Measurements from ENCODE around the gene QKI. TPM values are rescaled to one million over a fixed set of nuclear protein-coding genes. Genes with fewer than 3 reads are reported as not detected.

QKI gene
- total and polyA plus RNA-seq, 2 donors (not counting 3 experiments of a cell fraction or from before 2014, with no cell fraction given): 178 to 232 TPM

GRCh38 chr6:163394659-163395058, 19.9 kb upstream of the QKI start:
- H3K9me1 ChIP-seq (replicated peaks; ENCODE audit: control insufficient read depth, extremely low read depth, insufficient read depth, low read length): no peaks in the 10 kb centered on the region
- H3K9ac ChIP-seq (replicated peaks; ENCODE audit: extremely low read depth, insufficient read depth, low read length): no peak overlapping the region
- H3K27ac ChIP-seq (ENCODE audit: insufficient read depth, low read depth, low read length): no peak overlapping the region
- FAIRE-seq (no peak), DNase-seq (ENCODE audit: low read depth, low spot score) (no peak)
- H3K36me3 ChIP-seq (ENCODE audit: control insufficient read depth in 2 of 2, extremely low read depth in 1 of 2, insufficient read depth in 2 of 2, low read length in 2 of 2): no peaks in the 10 kb centered on the region
- no peaks in the 10 kb centered on the region for H4K20me1 ChIP-seq (replicated peaks; ENCODE audit: control insufficient read depth, extremely low read depth, insufficient read depth, low read length)
- dilution Hi-C loops (cut with MboI; ENCODE audit: extremely low pct_ligation_motif_present, low sequenced_read_pairs): no loop called here
- no peak overlapping the region for H3K4me2 ChIP-seq (ENCODE audit: insufficient read depth, low read length)
- H3K4me3 ChIP-seq (replicated peaks in 1 of 3; ENCODE audit: insufficient read depth in 1 of 3, low read depth in 1 of 3, low read length in 3 of 3): no peak overlapping the region
- intact Hi-C loops (cut with micrococcal nuclease): loop anchor here (2.0 kb wide), 1 partner anchor 18 kb away; no protein-coding TSS in a partner anchor
- peaks cover 20% of the 10 kb centered on the region for H3K4me1 ChIP-seq (ENCODE audit: control insufficient read depth, extremely low read depth, insufficient read depth, low read length)
- TF ChIP-seq CTCF (IDR thresholded peaks at IDR 0.05; ENCODE audit: extremely low read depth in 1 of 2, insufficient read depth in 1 of 2, low read depth in 1 of 2, low read length in 2 of 2): no peak
- TF ChIP-seq FOS (IDR thresholded peaks at IDR 0.05; ENCODE audit: borderline replicate concordance, insufficient read depth, low read length): no peak
- TF ChIP-seq POLR2A (IDR thresholded peaks at IDR 0.05; ENCODE audit: low read depth, low read length): no peak
- no peaks in the 10 kb centered on the region for H3K27me3 ChIP-seq (ENCODE audit: control insufficient read depth in 2 of 2, insufficient read depth in 2 of 2, low read length in 2 of 2)
- no TSS peak for BruUV-seq (replicated peaks)
- no peaks in the 10 kb centered on the region for H3K9me3 ChIP-seq (replicated peaks; ENCODE audit: control insufficient read depth, insufficient read depth, low read length)
- no peaks in the 10 kb centered on the region for H3K79me2 ChIP-seq (ENCODE audit: control insufficient read depth, insufficient read depth, low read length)
- ChIA-PET POLR2A (no interaction called here), CTCF (interaction anchor here (0.6 to 1.4 kb wide), 3 partner anchors 10 to 317 kb away, joined by 4 to 5 read pairs (median 4); no protein-coding TSS in a partner anchor)
- no peak overlapping the region for H2AFZ ChIP-seq (ENCODE audit: low read depth, low read length)

GRCh38 chr6:163395122-163395830, 19.2 kb upstream of the QKI start:
- dilution Hi-C loops (cut with MboI; ENCODE audit: extremely low pct_ligation_motif_present, low sequenced_read_pairs): no loop called here
- intact Hi-C loops (cut with micrococcal nuclease): loop anchor here (2.0 kb wide), 1 partner anchor 18 kb away; no protein-coding TSS in a partner anchor
- Histone ChIP-seq H2AFZ (ENCODE audit: low read depth, low read length) (no peak overlapping the region), H3K4me3 (replicated peaks in 1 of 3; ENCODE audit: insufficient read depth in 1 of 3, low read depth in 1 of 3, low read length in 3 of 3) (no peak overlapping the region), H3K9me3 (replicated peaks; ENCODE audit: control insufficient read depth, insufficient read depth, low read length) (no peaks in the 10 kb centered on the region), H3K4me1 (ENCODE audit: control insufficient read depth, extremely low read depth, insufficient read depth, low read length) (peaks cover 20% of the 10 kb centered on the region), H3K36me3 (ENCODE audit: control insufficient read depth in 2 of 2, extremely low read depth in 1 of 2, insufficient read depth in 2 of 2, low read length in 2 of 2) (no peaks in the 10 kb centered on the region), H4K20me1 (replicated peaks; ENCODE audit: control insufficient read depth, extremely low read depth, insufficient read depth, low read length) (no peaks in the 10 kb centered on the region), H3K79me2 (ENCODE audit: control insufficient read depth, insufficient read depth, low read length) (no peaks in the 10 kb centered on the region), H3K9ac (replicated peaks; ENCODE audit: extremely low read depth, insufficient read depth, low read length) (no peak overlapping the region), H3K27ac (ENCODE audit: insufficient read depth, low read depth, low read length) (no peak overlapping the region), H3K4me2 (ENCODE audit: insufficient read depth, low read length) (no peak overlapping the region), H3K9me1 (replicated peaks; ENCODE audit: control insufficient read depth, extremely low read depth, insufficient read depth, low read length) (no peaks in the 10 kb centered on the region), H3K27me3 (ENCODE audit: control insufficient read depth in 2 of 2, insufficient read depth in 2 of 2, low read length in 2 of 2) (no peaks in the 10 kb centered on the region)
- CTCF ChIA-PET: no interaction called here
- DNase-seq (ENCODE audit: low read depth, low spot score) (no peak), FAIRE-seq (no peak)
- TF ChIP-seq JUN (IDR thresholded peaks at IDR 0.05; ENCODE audit: borderline replicate concordance, insufficient read depth, insufficient read length, low read depth) (no peak), POLR2A (IDR thresholded peaks at IDR 0.05; ENCODE audit: low read depth, low read length) (no peak), POLR2AphosphoS5 (IDR thresholded peaks at IDR 0.05; ENCODE audit: insufficient read depth, low read depth, low read length) (no peak), FOS (IDR thresholded peaks at IDR 0.05; ENCODE audit: borderline replicate concordance, insufficient read depth, low read length) (no peak), CTCF (IDR thresholded peaks at IDR 0.05; ENCODE audit: extremely low read depth in 1 of 2, insufficient read depth in 1 of 2, low read depth in 1 of 2, low read length in 2 of 2) (no peak), GATA2 (IDR thresholded peaks at IDR 0.05; ENCODE audit: insufficient read depth, insufficient read length, low read depth, low read length) (no peak), MAX (IDR thresholded peaks at IDR 0.05; ENCODE audit: insufficient read depth, insufficient read length) (no peak), MYC (IDR thresholded peaks at IDR 0.05; ENCODE audit: low read depth, low read length) (no peak), EZH2 (IDR thresholded peaks at IDR 0.05; ENCODE audit: borderline replicate concordance, low read depth, low read length, severe bottlenecking) (no peak)
- POLR2A ChIA-PET: no interaction called here
- BruUV-seq (replicated peaks): no TSS peak

All from endothelial cell of umbilical vein (primary cell).